Upper lobe of left lung (tissue), 4 donors: ENCODE measurements around the gene FNDC3B.

Experiments used
- EP300 ChIP-seq, 4 donors: sonication (generic); formaldehyde crosslinking; IDR thresholded peaks; one replicate each; pipeline ENCODE4 v1.5.1; 2017; ENCODE audit warnings: antibody characterized with exemption in 4 of 4, control low read depth in 2 of 4
- POLR2A ChIP-seq, 4 donors: fragments of 450-650 bp; IDR thresholded peaks; one replicate each; pipeline ENCODE4 v1.5.1; 2016 to 2017; ENCODE audit warnings: antibody characterized with exemption in 4 of 4, mild to moderate bottlenecking in 2 of 4
- POLR2AphosphoS5 ChIP-seq, 2 donors: sonication (generic); formaldehyde crosslinking; IDR thresholded peaks; one replicate each; pipeline ENCODE4 v1.5.1; 2017; ENCODE audit warnings: antibody characterized with exemption in 2 of 2
- TF ChIP-seq, protein P1 (sequence below), 6 experiments: fragments of 450-650 bp in 4 of 6; fragments of 200-600 bp in 2 of 6; sonication (generic) in 2 of 6; IDR thresholded peaks; one replicate each; pipeline ENCODE4 v1.5.1; 2016 to 2019; ENCODE audit warnings: antibody characterized with exemption in 6 of 6

GRCh38 chr3:172072543-172072942, 33.2 kb downstream of the FNDC3B start:
- TF ChIP-seq, protein P1, sequence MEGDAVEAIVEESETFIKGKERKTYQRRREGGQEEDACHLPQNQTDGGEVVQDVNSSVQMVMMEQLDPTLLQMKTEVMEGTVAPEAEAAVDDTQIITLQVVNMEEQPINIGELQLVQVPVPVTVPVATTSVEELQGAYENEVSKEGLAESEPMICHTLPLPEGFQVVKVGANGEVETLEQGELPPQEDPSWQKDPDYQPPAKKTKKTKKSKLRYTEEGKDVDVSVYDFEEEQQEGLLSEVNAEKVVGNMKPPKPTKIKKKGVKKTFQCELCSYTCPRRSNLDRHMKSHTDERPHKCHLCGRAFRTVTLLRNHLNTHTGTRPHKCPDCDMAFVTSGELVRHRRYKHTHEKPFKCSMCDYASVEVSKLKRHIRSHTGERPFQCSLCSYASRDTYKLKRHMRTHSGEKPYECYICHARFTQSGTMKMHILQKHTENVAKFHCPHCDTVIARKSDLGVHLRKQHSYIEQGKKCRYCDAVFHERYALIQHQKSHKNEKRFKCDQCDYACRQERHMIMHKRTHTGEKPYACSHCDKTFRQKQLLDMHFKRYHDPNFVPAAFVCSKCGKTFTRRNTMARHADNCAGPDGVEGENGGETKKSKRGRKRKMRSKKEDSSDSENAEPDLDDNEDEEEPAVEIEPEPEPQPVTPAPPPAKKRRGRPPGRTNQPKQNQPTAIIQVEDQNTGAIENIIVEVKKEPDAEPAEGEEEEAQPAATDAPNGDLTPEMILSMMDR (IDR thresholded peaks at IDR 0.05) = no peak
- TF ChIP-seq POLR2A (IDR thresholded peaks at IDR 0.05) (no peak), POLR2AphosphoS5 (IDR thresholded peaks at IDR 0.05) (no peak), EP300 (IDR thresholded peaks at IDR 0.05) (no peak)
